LNCAP (cell line): ENCODE results near the gene PRDM1.

Experiments
- CTCF ChIP-seq: fragments of 450-650 bp; IDR thresholded peaks from 2 replicates; pipeline ENCODE4 v1.5.1; 2017; ENCODE audit warnings: mild to moderate bottlenecking

The PRDM1 gene

GRCh38 chr6:106146852-106147351, 60.8 kb downstream of the PRDM1 start:
- TF ChIP-seq CTCF = no peak

- TF ChIP-seq CTCF = no peak
These were observed 61.3 kb downstream of the PRDM1 start for GRCh38 chr6:106147476-106147875.

- TF ChIP-seq CTCF = no peak
These were observed 63.4 kb downstream of the PRDM1 start for GRCh38 chr6:106149472-106150069.

GRCh38 chr6:106152952-106153351, 66.8 kb downstream of the PRDM1 start:
- TF ChIP-seq CTCF = no peak

GRCh38 chr6:106154326-106154725, 68.2 kb downstream of the PRDM1 start:
- TF ChIP-seq CTCF = no peak

- TF ChIP-seq CTCF = no peak
These were observed 69.2 kb downstream of the PRDM1 start for GRCh38 chr6:106155219-106155830.

- TF ChIP-seq CTCF = no peak
These were observed 70.3 kb downstream of the PRDM1 start for GRCh38 chr6:106156413-106156812.

GRCh38 chr6:106156863-106157262, 70.7 kb downstream of the PRDM1 start:
- no peak for TF ChIP-seq CTCF
